A673 (cell line): ENCODE results near the gene NCAPH2. TPM values are rescaled to one million over a fixed set of nuclear protein-coding genes. Genes with fewer than 3 reads are reported as not detected.
A peak's percentile ranks its signal among the peaks of the same experiment; 100 is the strongest.

Experiments
- Bru-seq: library from RNA; stranded (reverse); fragments of 400-500 nt; gene quantifications from one replicate; lab custom pipeline; 2021; lab: Mats Ljungman, UMichigan
- BruChase-seq, 2 experiments: library from RNA; stranded (reverse); fragments of 400-500 nt; gene quantifications; one replicate each; lab custom pipeline; 2021; lab: Mats Ljungman, UMichigan
- BruUV-seq: library from RNA; stranded (reverse); fragments of 400-500 nt; replicated peaks from 2 replicates; lab custom pipeline; 2021; lab: Mats Ljungman, UMichigan
- CTCF ChIA-PET: fragments of 300-600 bp; sonication (Branson Sonifier 250); formaldehyde crosslinking; loops from one replicate; lab custom pipeline; 2022; ENCODE audit warnings: antibody characterized with exemption; lab: Charles Lee
- POLR2A ChIA-PET: fragments of 300-600 bp; sonication (Branson Sonifier 250); formaldehyde crosslinking; loops from one replicate; lab custom pipeline; 2022; ENCODE audit warnings: antibody characterized with exemption; ENCODE audit not compliant: low non-redundant PET; lab: Charles Lee
- DNase-seq: peaks from one replicate; pipeline ENCODE4 v3.0.0-alpha.2; 2015; ENCODE audit warnings: low spot score
- H3K27ac ChIP-seq: fragments of 200-600 bp; sonication (generic); 2 replicates; pipeline ENCODE4 v1.5.1; 2016; ENCODE audit warnings: mixed run types, low read depth, mild to moderate bottlenecking, mixed read lengths, antibody characterized with exemption, low read length; ENCODE audit not compliant: poor library complexity, severe bottlenecking
- H3K27me3 ChIP-seq: fragments of 200-600 bp; sonication (generic); replicated peaks from 2 replicates; pipeline ENCODE4 v1.6.1; 2017; ENCODE audit warnings: mixed run types, low read depth, mild to moderate bottlenecking, mixed read lengths, antibody characterized with exemption, low read length; ENCODE audit not compliant: insufficient read depth, poor library complexity
- H3K36me3 ChIP-seq: fragments of 200-600 bp; sonication (generic); 2 replicates; pipeline ENCODE4 v1.6.1; 2016; ENCODE audit warnings: mixed run types, mild to moderate bottlenecking, mixed read lengths, antibody characterized with exemption, low read length; ENCODE audit not compliant: insufficient read depth, poor library complexity, severe bottlenecking
- H3K4me1 ChIP-seq: fragments of 200-600 bp; sonication (generic); 2 replicates; pipeline ENCODE4 v1.6.1; 2017; ENCODE audit warnings: mixed run types, mild to moderate bottlenecking, mixed read lengths, antibody characterized with exemption, low read length; ENCODE audit not compliant: insufficient read depth, poor library complexity, severe bottlenecking
- H3K4me3 ChIP-seq: fragments of 200-600 bp; sonication (generic); 2 replicates; pipeline ENCODE4 v1.5.1; 2016; ENCODE audit warnings: low read depth, mixed run types, mild to moderate bottlenecking, mixed read lengths, low read length; ENCODE audit not compliant: poor library complexity, severe bottlenecking
- H3K9me3 ChIP-seq: fragments of 200-600 bp; sonication (generic); 2 replicates; pipeline ENCODE4 v1.6.1; 2016; ENCODE audit warnings: mixed run types, low read depth, mild to moderate bottlenecking, mixed read lengths, antibody characterized with exemption, low read length; ENCODE audit not compliant: poor library complexity, severe bottlenecking
- EZH2 ChIP-seq: fragments of 200-600 bp; sonication (generic); IDR thresholded peaks from 2 replicates; pipeline ENCODE4 v1.6.1; 2017; ENCODE audit warnings: borderline replicate concordance, low read depth, mild to moderate bottlenecking, mixed read lengths, antibody characterized with exemption, low read length; ENCODE audit not compliant: poor library complexity, severe bottlenecking
- intact Hi-C: fragments of 100-400 bp; cut with micrococcal nuclease; formaldehyde crosslinking; loops from one replicate; pipeline ENCODE4 v1.10.0; 2022; ENCODE audit not compliant: unreplicated experiment
- long read RNA-seq: library from polyadenylated mRNA; stranded (forward); transcript quantifications from one replicate; pipeline ENCODE4 v2.0.0, GENCODE V29; 2022
- total RNA-seq: library from RNA; stranded (reverse); gene quantifications from 2 replicates; pipeline ENCODE4 v1.2.3, GENCODE V29; 2021
- TF ChIP-seq, protein P1 (sequence below): fragments of 300-800, 200-600 bp; sonication (generic); conservative IDR thresholded peaks from 2 replicates; pipeline ENCODE4 v1.5.1; 2017; ENCODE audit warnings: low read depth, mild to moderate bottlenecking, antibody characterized with exemption, low read length, moderate library complexity, mixed read lengths

NCAPH2 gene
- total RNA-seq: 135 TPM in 2 replicates
- Bru-seq, nascent RNA: percentile 78 among the genes with signal in this experiment
- BruChase-seq, experiment 1, labeled RNA remaining after a 2-hour chase: percentile 81 among the genes with signal in this experiment
- BruChase-seq, experiment 2, labeled RNA remaining after a 6-hour chase: percentile 85 among the genes with signal in this experiment
- long read RNA-seq, transcript NCAPH2-201 (20 exons, 1,996 nt): minor isoform, 22 of 275 reads
- long read RNA-seq, transcript NCAPH2-205 (20 exons, 2,037 nt): major isoform, 143 of 275 reads
- long read RNA-seq, partial matches to known transcripts: 53 of 275 reads
- long read RNA-seq, other reads (novel, unspliced or antisense): 56 of 275 reads

DNA sequence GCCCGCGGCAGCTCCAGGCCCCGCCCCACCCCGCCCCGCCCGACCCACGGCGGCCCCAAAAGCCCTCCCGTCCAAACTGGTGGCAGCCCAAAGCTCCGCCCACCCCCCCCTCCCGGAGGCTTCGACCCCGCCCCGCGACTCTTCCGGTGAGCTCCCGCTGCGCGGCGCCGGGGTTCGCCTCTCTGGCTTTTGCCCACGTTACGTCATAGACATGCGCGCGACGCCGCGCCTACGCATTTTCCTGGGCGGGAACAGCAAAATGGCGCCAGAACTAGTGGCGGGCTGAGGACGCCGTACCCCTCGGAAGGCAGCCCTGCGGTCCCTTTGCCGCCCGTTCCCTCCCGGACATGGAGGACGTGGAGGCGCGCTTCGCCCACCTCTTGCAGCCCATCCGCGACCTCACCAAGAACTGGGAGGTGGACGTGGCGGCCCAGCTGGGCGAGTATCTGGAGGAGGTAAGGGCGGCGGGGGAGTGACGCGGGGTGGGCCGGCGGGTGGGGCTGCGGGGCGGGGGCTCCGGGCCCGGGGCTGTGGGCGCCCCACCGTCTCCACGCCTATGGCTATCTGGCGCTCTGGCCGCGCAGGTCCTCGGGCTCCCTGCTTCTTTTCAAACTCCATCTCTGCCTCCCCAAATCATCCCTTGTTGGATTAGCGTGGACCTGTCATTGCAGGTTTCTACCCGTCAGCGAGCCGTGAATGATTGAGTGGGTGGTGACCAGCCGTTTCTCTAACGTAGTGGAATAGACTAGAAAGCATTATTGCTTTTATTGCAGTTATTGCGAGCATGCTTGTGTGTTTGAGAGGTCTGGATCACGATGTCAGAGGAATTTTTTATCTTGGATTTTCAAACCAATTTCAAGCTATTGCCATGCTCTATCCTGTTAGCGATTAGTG, at the start of gene NCAPH2:
Gene NCAPH2 (plus strand): TSS at position 234 of the 894 bp plus-strand sequence. CDS start 114 bp downstream, at position 348.
- CTCF ChIA-PET: interaction anchor here (0.7 to 2.1 kb wide), 5 partner anchors 10 to 112 kb away, joined by 3 to 12 read pairs (median 4); partner anchors contain the start of genes SCO2 and SYCE3
- Histone ChIP-seq H3K4me3 (peak within 1 kb of the TSS; percentile 99), H3K4me1 (peaks cover 18% of the 10 kb centered on the region), H3K9me3 (no peaks in the 10 kb centered on the region), H3K27me3 (no peaks in the 10 kb centered on the region), H3K27ac (peak within 1 kb of the TSS; percentile 95), H3K36me3 (peaks cover 36% of the 10 kb centered on the region)
- POLR2A ChIA-PET: interaction anchor here (0.8 kb wide), 1 partner anchor 14 kb away, joined by 4 read pairs; no protein-coding TSS in a partner anchor
- DNase-seq: peak; percentile 97
- TF ChIP-seq EZH2: no peak
- TF ChIP-seq, protein P1, sequence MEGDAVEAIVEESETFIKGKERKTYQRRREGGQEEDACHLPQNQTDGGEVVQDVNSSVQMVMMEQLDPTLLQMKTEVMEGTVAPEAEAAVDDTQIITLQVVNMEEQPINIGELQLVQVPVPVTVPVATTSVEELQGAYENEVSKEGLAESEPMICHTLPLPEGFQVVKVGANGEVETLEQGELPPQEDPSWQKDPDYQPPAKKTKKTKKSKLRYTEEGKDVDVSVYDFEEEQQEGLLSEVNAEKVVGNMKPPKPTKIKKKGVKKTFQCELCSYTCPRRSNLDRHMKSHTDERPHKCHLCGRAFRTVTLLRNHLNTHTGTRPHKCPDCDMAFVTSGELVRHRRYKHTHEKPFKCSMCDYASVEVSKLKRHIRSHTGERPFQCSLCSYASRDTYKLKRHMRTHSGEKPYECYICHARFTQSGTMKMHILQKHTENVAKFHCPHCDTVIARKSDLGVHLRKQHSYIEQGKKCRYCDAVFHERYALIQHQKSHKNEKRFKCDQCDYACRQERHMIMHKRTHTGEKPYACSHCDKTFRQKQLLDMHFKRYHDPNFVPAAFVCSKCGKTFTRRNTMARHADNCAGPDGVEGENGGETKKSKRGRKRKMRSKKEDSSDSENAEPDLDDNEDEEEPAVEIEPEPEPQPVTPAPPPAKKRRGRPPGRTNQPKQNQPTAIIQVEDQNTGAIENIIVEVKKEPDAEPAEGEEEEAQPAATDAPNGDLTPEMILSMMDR: no peak
- no TSS peak for BruUV-seq
- intact Hi-C loops: no loop called here

DNA sequence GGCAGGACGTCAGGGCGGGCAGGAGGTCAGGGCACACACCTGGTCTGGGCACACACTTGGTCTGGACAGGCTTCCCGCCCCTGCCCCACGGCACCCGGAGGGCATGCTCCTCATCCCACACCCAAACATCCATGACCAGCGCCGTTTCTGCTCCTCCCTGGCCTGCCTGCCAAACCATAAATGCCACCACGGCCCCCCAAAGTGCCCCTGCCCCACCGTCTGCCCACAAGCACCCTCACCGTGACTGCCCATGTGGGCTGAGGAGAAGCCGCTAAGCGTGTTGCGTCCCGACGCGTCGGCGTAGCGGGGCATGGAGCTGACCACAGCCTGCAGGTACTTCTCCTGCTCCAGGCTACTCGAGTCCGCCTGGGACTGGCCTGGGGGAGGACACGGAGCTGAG, 49.0 kb upstream of the NCAPH2 start:
- POLR2A ChIA-PET: no interaction called here
- H3K36me3 ChIP-seq: peaks cover 52% of the 10 kb centered on the region
- intact Hi-C loops: no loop called here
- H3K4me3 ChIP-seq: no peak overlapping the region
- BruUV-seq: no TSS peak
- DNase-seq: no peak
- no peak for TF ChIP-seq EZH2
- TF ChIP-seq, protein P1: no peak
- no peak overlapping the region for H3K27ac ChIP-seq
- CTCF ChIA-PET: no interaction called here
- no peaks in the 10 kb centered on the region for H3K27me3 ChIP-seq
- H3K9me3 ChIP-seq: no peaks in the 10 kb centered on the region
- H3K4me1 ChIP-seq: no peaks in the 10 kb centered on the region

DNA sequence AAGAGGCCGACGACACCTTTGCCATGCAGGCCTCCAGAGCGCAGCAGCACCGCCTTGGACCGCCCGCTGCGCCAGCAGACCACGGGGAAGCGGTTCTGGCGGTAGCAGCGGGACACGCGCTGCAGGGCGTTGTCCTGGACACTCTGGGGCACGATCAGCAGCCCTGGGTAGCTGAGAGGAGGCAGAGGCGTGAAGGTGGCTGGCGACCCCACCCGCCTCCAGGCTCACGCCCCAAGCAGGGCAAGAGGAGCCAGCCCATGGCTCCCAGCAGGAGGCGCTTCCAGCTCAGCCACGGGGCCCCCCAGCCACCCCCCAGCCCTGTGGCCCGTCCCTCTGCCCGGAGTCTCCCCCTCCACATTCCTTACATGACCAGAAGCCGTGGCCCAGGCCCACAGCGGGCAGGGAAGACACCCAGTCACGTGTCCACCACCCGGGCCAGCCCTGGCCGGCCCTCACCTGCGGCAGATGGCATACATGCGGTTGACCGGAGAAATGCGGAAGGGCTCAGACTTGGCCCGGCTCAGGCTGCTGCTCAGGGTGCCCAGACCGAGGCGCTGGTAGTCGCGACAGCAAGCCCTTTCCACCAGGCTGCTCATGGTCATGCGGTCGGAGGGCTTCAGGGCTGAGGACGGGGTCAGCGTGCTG, 48.4 kb upstream of the NCAPH2 start:
- Histone ChIP-seq H3K27me3 (no peaks in the 10 kb centered on the region), H3K4me1 (no peaks in the 10 kb centered on the region), H3K27ac (no peak overlapping the region), H3K9me3 (no peaks in the 10 kb centered on the region), H3K36me3 (peaks cover 57% of the 10 kb centered on the region), H3K4me3 (no peak overlapping the region)
- no peak for DNase-seq
- intact Hi-C loops: no loop called here
- TF ChIP-seq, protein P1: no peak
- ChIA-PET POLR2A (no interaction called here), CTCF (no interaction called here)
- no TSS peak for BruUV-seq
